Fibroblast of the aortic adventitia (primary cell): Measurements from ENCODE around the gene CPLANE2. TPM values are rescaled to one million over a fixed set of nuclear protein-coding genes. Genes with fewer than 3 reads are reported as not detected.

Experiments used
- DNase-seq: peaks from one replicate; pipeline ENCODE4 v3.0.0-alpha.2; 2010; ENCODE audit warnings: low read depth
- H3K4me3 ChIP-seq: 2 replicates; pipeline ENCODE4 v1.5.1; 2011; ENCODE audit warnings: low read depth, mild to moderate bottlenecking, control low read depth, low read length, moderate library complexity
- CTCF ChIP-seq: IDR thresholded peaks from 2 replicates; pipeline ENCODE4 v1.5.1; 2011; ENCODE audit warnings: mild to moderate bottlenecking, low read length, control low read depth, inconsistent platforms; ENCODE audit not compliant: insufficient read depth
- total RNA-seq: library from RNA; depleted of rRNA; stranded (reverse); fragments of >200 nt; gene quantifications from 2 replicates; pipeline ENCODE4 v1.2.3, GENCODE V29; 2012; ENCODE audit warnings: low replicate concordance

The CPLANE2 gene
- total RNA-seq, 1 donor: 7.5 TPM

- H3K4me3 ChIP-seq: no peak overlapping the region
- DNase-seq: no peak
These were observed 19.5 kb upstream of the CPLANE2 start for GRCh38 chr1:16256478-16256877.

GRCh38 chr1:16254263-16254928 lies 17.4 kb upstream of the CPLANE2 start:
- DNase-seq: no peak
- no peak for TF ChIP-seq CTCF
- H3K4me3 ChIP-seq: no peak overlapping the region

More at GRCh38 chr1:16256478-16256877, 19.5 kb upstream of the CPLANE2 start:
- TF ChIP-seq CTCF: no peak

- H3K4me3 ChIP-seq: no peak overlapping the region
- no peak for DNase-seq
- no peak for TF ChIP-seq CTCF
These were observed 16.4 kb upstream of the CPLANE2 start for GRCh38 chr1:16253332-16253922.

- TF ChIP-seq CTCF: no peak
- no peak for DNase-seq
These were observed 15.9 kb upstream of the CPLANE2 start for GRCh38 chr1:16252912-16253311.

GRCh38 chr1:16251381-16251780 lies 14.4 kb upstream of the CPLANE2 start:
- DNase-seq: no peak
- TF ChIP-seq CTCF: no peak
- no peak overlapping the region for H3K4me3 ChIP-seq

More at GRCh38 chr1:16252912-16253311, 15.9 kb upstream of the CPLANE2 start:
- H3K4me3 ChIP-seq: no peak overlapping the region

- no peak overlapping the region for H3K4me3 ChIP-seq
- TF ChIP-seq CTCF: no peak
- DNase-seq: peak; percentile 48
These were observed 13.7 kb upstream of the CPLANE2 start for GRCh38 chr1:16250524-16251251.
